SK-N-SH (cell line): ENCODE measurements around the gene ANKFN1. TPM values are rescaled to one million over a fixed set of nuclear protein-coding genes. Genes with fewer than 3 reads are reported as not detected.

Source experiments
- CTCF ChIA-PET: fragments of 300-600, 350-600 bp; formaldehyde crosslinking; extraction: SDS; loops from one replicate; lab custom pipeline; 2021; lab: Yijun Ruan, JAX
- POLR2A ChIA-PET: fragments of 350-600 bp; sonication (Branson Sonifier 250); formaldehyde crosslinking; extraction: SDS; loops from one replicate; lab custom pipeline; 2020; ENCODE audit warnings: antibody characterized with exemption, inconsistent platforms; lab: Yijun Ruan, JAX
- DNase-seq: peaks from one replicate; pipeline ENCODE4 v3.0.0; 2012
- H2AFZ ChIP-seq: fragments of 200-600 bp; sonication (generic); 2 replicates; pipeline ENCODE4 v1.8.1; 2016; ENCODE audit warnings: antibody characterized with exemption, mild to moderate bottlenecking, low read depth
- H3F3A ChIP-seq: fragments of 200-600 bp; sonication (generic); replicated peaks from 2 replicates; pipeline ENCODE3; 2016; ENCODE audit warnings: antibody characterized with exemption, mild to moderate bottlenecking; ENCODE audit not compliant: insufficient read depth
- H3K27ac ChIP-seq, 2 experiments: fragments of 200-500 bp in 1 of 2; fragments of 200-600 bp in 1 of 2; sonication (Bioruptor generic) in 1 of 2; sonication (generic), shearing (Covaris generic) in 1 of 2; 2 replicates each; pipeline versions ENCODE4 v1.5.1 to v1.6.1; 2014 to 2016; ENCODE audit warnings: low read depth in 2 of 2, inconsistent platforms in 1 of 2, low read length in 1 of 2, mild to moderate bottlenecking in 1 of 2, mixed read lengths in 1 of 2
- H3K27me3 ChIP-seq: fragments of 200-600 bp; sonication (generic), shearing (Covaris generic); 2 replicates; pipeline ENCODE4 v1.6.1; 2016; ENCODE audit warnings: mixed run types; ENCODE audit not compliant: insufficient read depth
- H3K36me3 ChIP-seq, 2 experiments: fragments of 200-500 bp in 1 of 2; fragments of 200-600 bp in 1 of 2; sonication (Bioruptor generic) in 1 of 2; sonication (generic) in 1 of 2; replicated peaks in 1 of 2; 2 replicates each; pipeline versions ENCODE3 to v1.5.1; 2014 to 2016; ENCODE audit warnings: low read length in 1 of 2, mild to moderate bottlenecking in 1 of 2; ENCODE audit not compliant: insufficient read depth in 2 of 2, control insufficient read depth in 1 of 2
- H3K4me1 ChIP-seq, 2 experiments: fragments of 200-500 bp in 1 of 2; fragments of 200-600 bp in 1 of 2; sonication (Bioruptor generic) in 1 of 2; sonication (generic), shearing (Covaris generic) in 1 of 2; 2 replicates each; pipeline versions ENCODE4 v1.5.1 to v1.6.1; 2014 to 2016; ENCODE audit warnings: low read depth in 1 of 2, low read length in 1 of 2, mixed run types in 1 of 2; ENCODE audit not compliant: insufficient read depth in 2 of 2, control insufficient read depth in 1 of 2
- H3K4me2 ChIP-seq: fragments of 200-600 bp; sonication (generic), shearing (Covaris generic); 2 replicates; pipeline ENCODE4 v1.6.1; 2017; ENCODE audit warnings: mixed run types
- H3K4me3 ChIP-seq, 2 experiments: fragments of 200-500 bp in 1 of 2; fragments of 200-600 bp in 1 of 2; sonication (Bioruptor generic) in 1 of 2; sonication (generic), shearing (Covaris generic) in 1 of 2; 2 replicates each; pipeline versions ENCODE4 v1.5.1 to v1.8.1; 2014 to 2016; ENCODE audit warnings: low read depth in 2 of 2, inconsistent platforms in 1 of 2, low read length in 1 of 2, mild to moderate bottlenecking in 1 of 2, mixed read lengths in 1 of 2, moderate library complexity in 1 of 2
- H3K79me2 ChIP-seq: fragments of 200-600 bp; sonication (generic); 2 replicates; pipeline ENCODE4 v1.8.1; 2017; ENCODE audit warnings: mild to moderate bottlenecking; ENCODE audit not compliant: insufficient read depth
- H3K9ac ChIP-seq: fragments of 200-600 bp; sonication (generic); 2 replicates; pipeline ENCODE4 v1.6.1; 2017; ENCODE audit warnings: mixed run types
- H3K9me2 ChIP-seq: fragments of 200-600 bp; sonication (generic); 2 replicates; pipeline ENCODE4 v1.6.1; 2017; ENCODE audit warnings: mixed run types
- H3K9me3 ChIP-seq: fragments of 200-600 bp; sonication (generic); 2 replicates; pipeline ENCODE4 v1.6.1; 2017; ENCODE audit warnings: mixed run types, mild to moderate bottlenecking, moderate library complexity
- H4K20me1 ChIP-seq: fragments of 200-600 bp; sonication (generic); 2 replicates; pipeline ENCODE4 v1.6.1; 2017; ENCODE audit warnings: mild to moderate bottlenecking, mixed run types; ENCODE audit not compliant: insufficient read depth
- CHD2 ChIP-seq: fragments of 150-350 bp; IDR thresholded peaks from 2 replicates; pipeline ENCODE4 v1.6.1; 2018; ENCODE audit warnings: low read length; ENCODE audit not compliant: partially characterized antibody
- ELF1 ChIP-seq: IDR thresholded peaks from 2 replicates; pipeline ENCODE4 v1.4.0; 2012
- EZH2phosphoT487 ChIP-seq: fragments of 200-600 bp; sonication (generic); IDR thresholded peaks from 2 replicates; pipeline ENCODE4 v1.6.1; 2017; ENCODE audit warnings: low read depth, mixed run types, mild to moderate bottlenecking, antibody characterized with exemption, moderate library complexity, borderline replicate concordance
- FOXJ3 ChIP-seq: sonication (generic); formaldehyde crosslinking; IDR thresholded peaks from 2 replicates; pipeline ENCODE4 v1.5.1; 2020; ENCODE audit warnings: mild to moderate bottlenecking, missing genetic modification reagents
- JUND ChIP-seq: IDR thresholded peaks from 2 replicates; pipeline ENCODE4 v1.4.0; 2012
- MEF2A ChIP-seq: IDR thresholded peaks from 2 replicates; pipeline ENCODE4 v1.4.0; 2012; ENCODE audit warnings: low read depth, borderline replicate concordance
- PBX3 ChIP-seq: IDR thresholded peaks from 2 replicates; pipeline ENCODE4; 2012
- RCOR1 ChIP-seq: fragments of 150-350 bp; IDR thresholded peaks from 2 replicates; pipeline ENCODE4 v1.6.1; 2017; ENCODE audit warnings: antibody characterized with exemption, low read length
- RFX5 ChIP-seq: IDR thresholded peaks from 2 replicates; pipeline ENCODE4 v1.6.1; 2012; ENCODE audit warnings: mild to moderate bottlenecking, improper control_type of control experiment, low read length
- RXRA ChIP-seq: IDR thresholded peaks from 2 replicates; pipeline ENCODE4 v1.4.0; 2012; ENCODE audit warnings: low read depth, mild to moderate bottlenecking, borderline replicate concordance
- SIN3A ChIP-seq: IDR thresholded peaks from 2 replicates; pipeline ENCODE4 v1.6.1; 2012; ENCODE audit warnings: low read depth, mild to moderate bottlenecking, low read length, moderate library complexity, borderline replicate concordance
- TEAD4 ChIP-seq: IDR thresholded peaks from 2 replicates; pipeline ENCODE4 v1.4.0; 2012; ENCODE audit warnings: mild to moderate bottlenecking, borderline replicate concordance; ENCODE audit not compliant: insufficient read depth
- USF2 ChIP-seq: fragments of 150-350 bp; IDR thresholded peaks from 2 replicates; pipeline ENCODE4 v1.6.1; 2017; ENCODE audit warnings: antibody characterized with exemption, low read length, low read depth, borderline replicate concordance
- WGBS: methylation state at CpG from one replicate; pipeline ENCODE4 v1.1.6; 2017; ENCODE audit warnings: low lambda C conversion rate; 5-methylcytosine and 5-hydroxymethylcytosine counted together
- polyA plus RNA-seq, 3 experiments: library from polyadenylated mRNA; depleted of rRNA; stranded (reverse); fragments of >200 nt; gene quantifications; 2 replicates each; pipeline ENCODE4 v1.2.3, GENCODE V29; 2012
- TF ChIP-seq, protein P1 (sequence below): IDR thresholded peaks from 2 replicates; pipeline ENCODE4 v1.6.1; 2012; ENCODE audit warnings: mild to moderate bottlenecking, low read depth, low read length, moderate library complexity
- TF ChIP-seq, protein P2 (sequence below): fragments of 150-350 bp; IDR thresholded peaks from 2 replicates; pipeline ENCODE4 v1.6.1; 2016; ENCODE audit warnings: mild to moderate bottlenecking, low read depth, low read length

The ANKFN1 gene
- polyA plus RNA-seq, 1 of the 3 experiments (the other 2 are of a cell fraction) = 0.07 TPM

GRCh38 chr17:56424543-56425044 lies 271.3 kb downstream of the ANKFN1 start:
- Histone ChIP-seq H3K36me3 (no peaks in the 10 kb centered on the region), H3K79me2 (no peaks in the 10 kb centered on the region), H3K9me2 (no peaks in the 10 kb centered on the region), H3K9ac (no peak overlapping the region), H3K9me3 (no peaks in the 10 kb centered on the region), H2AFZ (no peak overlapping the region), H3K27ac (no peak overlapping the region), H3K4me3 (no peak overlapping the region), H4K20me1 (no peaks in the 10 kb centered on the region), H3K27me3 (peaks cover 12% of the 10 kb centered on the region; the same call in 1 of the 2 replicates), H3K4me2 (no peak overlapping the region), H3F3A (no peaks in the 10 kb centered on the region), H3K4me1 (no peaks in the 10 kb centered on the region)
- 0% methylated on average over 2 of the region's 2 CpGs for WGBS
- DNase-seq = no peak
- POLR2A ChIA-PET = no interaction called here
- TF ChIP-seq, protein P1, sequence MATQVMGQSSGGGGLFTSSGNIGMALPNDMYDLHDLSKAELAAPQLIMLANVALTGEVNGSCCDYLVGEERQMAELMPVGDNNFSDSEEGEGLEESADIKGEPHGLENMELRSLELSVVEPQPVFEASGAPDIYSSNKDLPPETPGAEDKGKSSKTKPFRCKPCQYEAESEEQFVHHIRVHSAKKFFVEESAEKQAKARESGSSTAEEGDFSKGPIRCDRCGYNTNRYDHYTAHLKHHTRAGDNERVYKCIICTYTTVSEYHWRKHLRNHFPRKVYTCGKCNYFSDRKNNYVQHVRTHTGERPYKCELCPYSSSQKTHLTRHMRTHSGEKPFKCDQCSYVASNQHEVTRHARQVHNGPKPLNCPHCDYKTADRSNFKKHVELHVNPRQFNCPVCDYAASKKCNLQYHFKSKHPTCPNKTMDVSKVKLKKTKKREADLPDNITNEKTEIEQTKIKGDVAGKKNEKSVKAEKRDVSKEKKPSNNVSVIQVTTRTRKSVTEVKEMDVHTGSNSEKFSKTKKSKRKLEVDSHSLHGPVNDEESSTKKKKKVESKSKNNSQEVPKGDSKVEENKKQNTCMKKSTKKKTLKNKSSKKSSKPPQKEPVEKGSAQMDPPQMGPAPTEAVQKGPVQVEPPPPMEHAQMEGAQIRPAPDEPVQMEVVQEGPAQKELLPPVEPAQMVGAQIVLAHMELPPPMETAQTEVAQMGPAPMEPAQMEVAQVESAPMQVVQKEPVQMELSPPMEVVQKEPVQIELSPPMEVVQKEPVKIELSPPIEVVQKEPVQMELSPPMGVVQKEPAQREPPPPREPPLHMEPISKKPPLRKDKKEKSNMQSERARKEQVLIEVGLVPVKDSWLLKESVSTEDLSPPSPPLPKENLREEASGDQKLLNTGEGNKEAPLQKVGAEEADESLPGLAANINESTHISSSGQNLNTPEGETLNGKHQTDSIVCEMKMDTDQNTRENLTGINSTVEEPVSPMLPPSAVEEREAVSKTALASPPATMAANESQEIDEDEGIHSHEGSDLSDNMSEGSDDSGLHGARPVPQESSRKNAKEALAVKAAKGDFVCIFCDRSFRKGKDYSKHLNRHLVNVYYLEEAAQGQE = no peak
- CTCF ChIA-PET = no interaction called here

DNA sequence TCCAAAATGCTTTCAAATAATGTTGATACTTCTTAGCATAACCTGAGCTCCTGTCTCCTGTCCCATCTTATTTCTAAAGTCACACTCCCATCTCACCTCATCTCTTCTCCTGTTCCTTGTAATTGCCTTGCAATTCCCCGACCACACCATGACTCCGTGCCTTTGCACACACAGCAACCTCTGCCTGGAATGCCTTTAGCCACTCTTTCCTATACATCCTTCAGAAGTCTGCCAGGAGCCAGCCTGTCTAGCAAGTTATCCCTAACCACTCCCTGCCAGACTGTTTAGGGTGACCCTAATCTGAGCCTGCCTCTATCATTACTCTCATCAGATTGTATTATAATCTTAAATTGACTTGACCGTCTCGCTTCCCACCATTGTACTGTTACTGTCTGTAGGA lies 272.2 kb downstream of the ANKFN1 start:
- TF ChIP-seq RXRA = no peak
- no peak for TF ChIP-seq JUND
- no peak for TF ChIP-seq RFX5
- Histone ChIP-seq H4K20me1 (no peaks in the 10 kb centered on the region), H3K27ac (no peak overlapping the region), H3K4me1 (no peaks in the 10 kb centered on the region), H3K4me2 (no peak overlapping the region), H3K9me3 (no peaks in the 10 kb centered on the region), H2AFZ (no peak overlapping the region), H3K9me2 (no peaks in the 10 kb centered on the region), H3K9ac (no peak overlapping the region), H3K4me3 (no peak overlapping the region), H3F3A (no peaks in the 10 kb centered on the region), H3K79me2 (no peaks in the 10 kb centered on the region), H3K27me3 (peaks cover 12% of the 10 kb centered on the region; the same call in 1 of the 2 replicates), H3K36me3 (no peaks in the 10 kb centered on the region)
- ChIA-PET POLR2A (no interaction called here), CTCF (interaction anchor here (1.1 kb wide), 1 partner anchor 532 kb away, joined by 3 read pairs; no protein-coding TSS in a partner anchor)
- DNase-seq = no peak
- WGBS = 2% methylated on average over 4 of the region's 4 CpGs

GRCh38 chr17:56426901-56427300 lies 273.6 kb downstream of the ANKFN1 start:
- Histone ChIP-seq H3K36me3 (no peaks in the 10 kb centered on the region), H3F3A (no peaks in the 10 kb centered on the region), H2AFZ (no peak overlapping the region), H3K9ac (no peak overlapping the region), H4K20me1 (no peaks in the 10 kb centered on the region), H3K4me1 (no peaks in the 10 kb centered on the region), H3K79me2 (no peaks in the 10 kb centered on the region), H3K27me3 (peaks cover 12% of the 10 kb centered on the region; the same call in 1 of the 2 replicates), H3K27ac (no peak overlapping the region), H3K9me2 (no peaks in the 10 kb centered on the region), H3K4me2 (no peak overlapping the region), H3K4me3 (no peak overlapping the region), H3K9me3 (no peaks in the 10 kb centered on the region)
- DNase-seq = no peak
- CTCF ChIA-PET = interaction anchor here (1.1 kb wide), 1 partner anchor 533 kb away, joined by 3 read pairs; no protein-coding TSS in a partner anchor
- TF ChIP-seq, protein P2, sequence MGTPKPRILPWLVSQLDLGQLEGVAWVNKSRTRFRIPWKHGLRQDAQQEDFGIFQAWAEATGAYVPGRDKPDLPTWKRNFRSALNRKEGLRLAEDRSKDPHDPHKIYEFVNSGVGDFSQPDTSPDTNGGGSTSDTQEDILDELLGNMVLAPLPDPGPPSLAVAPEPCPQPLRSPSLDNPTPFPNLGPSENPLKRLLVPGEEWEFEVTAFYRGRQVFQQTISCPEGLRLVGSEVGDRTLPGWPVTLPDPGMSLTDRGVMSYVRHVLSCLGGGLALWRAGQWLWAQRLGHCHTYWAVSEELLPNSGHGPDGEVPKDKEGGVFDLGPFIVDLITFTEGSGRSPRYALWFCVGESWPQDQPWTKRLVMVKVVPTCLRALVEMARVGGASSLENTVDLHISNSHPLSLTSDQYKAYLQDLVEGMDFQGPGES = no peak
- TF ChIP-seq FOXJ3 (CRISPR knock-in tag) (no peak), RCOR1 (no peak), RXRA (no peak), CHD2 (no peak), PBX3 (no peak), TEAD4 (no peak), SIN3A (no peak), ELF1 (no peak), EZH2phosphoT487 (no peak), USF2 (no peak), MEF2A (no peak)
- POLR2A ChIA-PET = no interaction called here
- 4% methylated on average over 2 of the region's 2 CpGs for WGBS
